HG03354 (cell line): ENCODE measurements around the gene NFIX.

Experiments used
- ATAC-seq: cut with Tn5 transposase; IDR thresholded peaks from one replicate; pipeline ENCODE4 v1.9.1; 2021; ENCODE audit warnings: mild to moderate bottlenecking; ENCODE audit not compliant: unreplicated experiment, poor library complexity, severe bottlenecking

The NFIX gene

GRCh38 chr19:13016628-13017305 lies 21.5 kb downstream of the NFIX start:
- ATAC-seq, result no peak

GRCh38 chr19:13017306-13018034 lies 22.2 kb downstream of the NFIX start:
- no peak for ATAC-seq

- ATAC-seq, result no peak
Observed at GRCh38 chr19:13018035-13018914, 23.0 kb downstream of the NFIX start.

- ATAC-seq, result no peak
Observed at GRCh38 chr19:13019332-13019731, 24.1 kb downstream of the NFIX start.

GRCh38 chr19:13020002-13020414 lies 24.7 kb downstream of the NFIX start:
- no peak for ATAC-seq

- no peak for ATAC-seq
Observed at GRCh38 chr19:13022111-13022858, 27.0 kb downstream of the NFIX start.

- ATAC-seq, result no peak
Observed at GRCh38 chr19:13022859-13023636, 27.8 kb downstream of the NFIX start.

GRCh38 chr19:13023656-13024055 lies 28.4 kb downstream of the NFIX start:
- ATAC-seq, result no peak

GRCh38 chr19:13024126-13024950 lies 29.1 kb downstream of the NFIX start:
- no peak for ATAC-seq

GRCh38 chr19:13024951-13025697 lies 29.8 kb downstream of the NFIX start:
- no peak for ATAC-seq

- no peak for ATAC-seq
Observed at GRCh38 chr19:13025819-13026456, 30.7 kb downstream of the NFIX start.

- no peak for ATAC-seq
Observed at GRCh38 chr19:13026462-13027370, 31.4 kb downstream of the NFIX start.

GRCh38 chr19:13027557-13027956 lies 32.3 kb downstream of the NFIX start:
- ATAC-seq, result no peak

- no peak for ATAC-seq
Observed at GRCh38 chr19:13028027-13028426, 32.8 kb downstream of the NFIX start.

- ATAC-seq, result no peak
Observed at GRCh38 chr19:13029301-13029880, 34.1 kb downstream of the NFIX start.

GRCh38 chr19:13029893-13030292 lies 34.6 kb downstream of the NFIX start:
- no peak for ATAC-seq
